HUES48 (cell line): ENCODE results near the gene ODC1.
"Not testable (repeated sequence)": the region's sequence is repeated elsewhere in the genome, so short reads cannot be mapped to it uniquely, and the experiment has no call there.

ENCODE experiments used
- H3K27ac ChIP-seq: one replicate; pipeline ENCODE4 v1.7.0; 2013; ENCODE audit warnings: low read depth, low read length, inconsistent platforms
- H3K27me3 ChIP-seq: 2 replicates; pipeline ENCODE4 v1.6.1; 2013; ENCODE audit warnings: mild to moderate bottlenecking, low read length; ENCODE audit not compliant: control insufficient read depth, insufficient read depth
- H3K36me3 ChIP-seq: 2 replicates; pipeline ENCODE4 v1.6.1; 2013; ENCODE audit warnings: low read length; ENCODE audit not compliant: control insufficient read depth, insufficient read depth
- H3K4me1 ChIP-seq: 2 replicates; pipeline ENCODE4 v1.6.1; 2013; ENCODE audit warnings: mild to moderate bottlenecking, low read length; ENCODE audit not compliant: control insufficient read depth, insufficient read depth
- H3K4me3 ChIP-seq: 2 replicates; pipeline ENCODE4 v1.5.1; 2013; ENCODE audit warnings: mild to moderate bottlenecking, low read depth, low read length
- H3K9ac ChIP-seq: 2 replicates; pipeline ENCODE4 v1.6.1; 2013; ENCODE audit warnings: mild to moderate bottlenecking, low read depth, low read length, moderate library complexity
- H3K9me3 ChIP-seq: 2 replicates; pipeline ENCODE4 v1.6.1; 2013; ENCODE audit warnings: low read length; ENCODE audit not compliant: control insufficient read depth, insufficient read depth

The ODC1 gene

DNA sequence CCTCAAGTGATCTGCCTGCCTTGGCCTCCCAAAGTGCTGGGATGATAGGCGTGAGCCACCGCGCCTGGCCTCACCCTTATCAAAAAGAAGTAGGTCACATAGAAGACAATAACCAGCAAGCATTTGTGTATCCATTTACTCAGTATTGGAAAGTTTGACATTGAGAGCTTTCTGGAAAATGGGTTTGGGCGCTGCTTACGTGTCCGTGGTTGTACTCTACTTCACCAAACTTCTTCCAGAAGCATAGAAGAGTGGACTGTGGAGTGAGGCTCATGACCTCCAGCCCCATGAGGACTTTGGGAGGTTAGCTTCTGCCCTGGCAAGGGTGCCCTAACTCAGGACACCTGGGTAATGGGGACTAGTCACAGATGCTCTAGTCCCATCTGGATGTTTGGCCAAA lies 3.7 kb upstream of the ODC1 start:
- Histone ChIP-seq H3K27ac (no peak overlapping the region), H3K4me3 (no peak overlapping the region), H3K4me1 (peaks cover 10% of the 10 kb centered on the region), H3K36me3 (no peaks in the 10 kb centered on the region), H3K27me3 (peaks cover 23% of the 10 kb centered on the region), H3K9me3 (no peaks in the 10 kb centered on the region), H3K9ac (no peak overlapping the region)

DNA sequence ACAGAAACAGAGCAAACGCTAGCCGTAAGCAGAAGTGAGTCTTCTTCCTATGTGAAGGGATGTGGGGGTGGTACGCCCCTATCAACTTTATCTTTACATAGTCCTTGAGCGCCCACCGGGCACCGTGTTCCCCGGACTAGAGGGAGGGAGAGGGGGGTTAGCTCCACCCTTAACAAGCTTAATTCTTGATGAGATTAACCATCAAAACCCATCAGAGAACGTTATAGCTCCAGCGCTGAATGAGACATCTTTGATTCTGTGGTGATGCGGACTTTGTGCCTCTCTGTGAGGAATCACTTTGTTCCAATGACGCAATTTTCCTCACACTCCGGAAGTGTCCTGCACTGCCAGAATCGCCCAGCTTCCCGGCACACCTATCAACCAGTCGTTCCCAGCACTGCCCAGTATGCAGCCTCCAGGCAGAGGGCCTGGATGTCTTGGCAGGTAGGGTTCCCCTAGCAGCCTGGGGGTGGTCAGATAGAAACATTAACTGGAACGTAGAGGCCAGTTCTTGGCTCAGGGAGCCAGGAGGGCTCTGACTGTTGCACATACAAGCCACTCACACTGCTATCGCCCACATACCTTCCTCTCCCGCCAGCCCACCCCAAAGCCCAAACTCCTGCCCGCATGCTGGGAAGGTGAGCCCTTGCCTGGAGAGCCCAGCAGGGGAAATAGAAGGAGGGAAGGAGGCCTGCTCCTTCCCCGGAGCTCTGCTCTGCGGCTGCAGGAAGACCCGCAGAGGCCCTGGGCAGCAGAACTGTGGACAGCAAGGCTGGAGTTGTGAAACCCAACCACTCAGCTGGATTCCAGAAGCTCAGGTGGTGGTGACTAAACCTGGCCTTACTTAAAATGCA lies 1.9 kb upstream of the ODC1 start:
- Histone ChIP-seq H3K9ac (no peak overlapping the region), H3K9me3 (no peaks in the 10 kb centered on the region), H3K36me3 (no peaks in the 10 kb centered on the region), H3K27me3 (peaks cover 23% of the 10 kb centered on the region), H3K27ac (no peak overlapping the region), H3K4me1 (peaks cover 10% of the 10 kb centered on the region), H3K4me3 (no peak overlapping the region)

DNA sequence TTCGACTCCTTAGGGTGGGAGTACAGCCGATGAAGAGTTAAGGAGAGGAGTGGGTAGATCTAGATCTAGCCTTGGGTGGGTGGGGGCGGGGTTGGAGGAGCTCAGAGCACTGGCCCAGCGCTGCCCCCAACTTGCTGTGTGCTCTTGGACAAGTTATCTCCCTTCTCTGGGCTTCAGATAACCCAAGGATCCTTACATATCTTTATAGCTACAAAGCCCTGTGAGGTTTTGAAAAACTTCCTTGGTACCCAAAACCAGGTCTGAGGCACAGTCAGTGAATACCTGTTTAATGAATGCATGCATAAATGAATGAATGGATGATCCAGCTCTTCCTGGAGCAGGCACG lies 1.3 kb upstream of the ODC1 start:
- peak overlapping the region; percentile 69; the same call in 1 of the 2 replicates for H3K4me3 ChIP-seq
- H3K27me3 ChIP-seq: peaks cover 23% of the 10 kb centered on the region
- no peak overlapping the region for H3K27ac ChIP-seq
- H3K4me1 ChIP-seq: peaks cover 10% of the 10 kb centered on the region
- H3K9ac ChIP-seq: no peak overlapping the region
- H3K9me3 ChIP-seq: no peaks in the 10 kb centered on the region
- H3K36me3 ChIP-seq: peaks cover 5% of the 10 kb centered on the region

DNA sequence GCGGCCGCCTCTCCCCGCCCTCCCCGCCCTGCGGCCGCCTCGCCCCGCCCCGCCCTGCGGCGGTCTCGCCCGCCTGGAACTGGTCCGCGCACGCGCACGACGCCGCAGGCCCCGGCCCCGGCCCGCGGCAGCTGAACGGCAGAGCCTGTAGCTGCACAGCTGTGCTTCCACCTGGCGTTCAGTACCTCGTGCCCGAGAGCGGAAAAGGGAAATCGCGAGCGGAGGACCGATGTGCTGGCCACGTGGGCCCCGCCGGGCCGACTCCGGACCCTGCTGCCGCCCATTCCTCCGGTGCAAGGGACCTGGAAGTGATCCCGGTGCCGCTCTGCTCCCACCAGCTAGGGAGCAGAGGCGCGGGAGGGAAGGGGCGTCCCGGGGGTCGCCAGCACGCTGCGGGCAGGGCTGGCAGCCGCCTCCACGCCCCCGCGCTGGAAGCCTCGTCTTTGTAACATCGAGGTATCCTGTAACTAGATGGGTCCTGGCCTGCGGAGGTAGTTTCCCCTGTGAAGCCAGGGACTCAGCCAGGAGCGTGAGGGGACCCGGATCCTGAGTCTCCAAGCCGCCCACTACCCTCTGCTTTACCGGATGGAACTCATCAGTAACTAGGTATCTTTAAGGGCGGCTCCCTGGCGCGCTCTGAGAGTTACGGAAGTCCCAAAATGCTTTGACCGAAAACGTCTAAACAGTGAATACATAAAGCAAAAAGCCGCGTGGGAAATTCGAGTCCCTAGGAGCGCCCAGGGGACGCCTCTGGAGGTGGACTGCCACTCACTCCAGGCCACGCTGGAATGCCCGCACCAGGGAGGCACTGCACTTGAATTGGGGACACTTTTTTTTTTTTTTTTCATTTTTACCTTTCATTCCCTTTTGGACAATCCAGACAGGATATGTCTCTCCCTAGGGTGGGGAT lies 704 bp upstream of the ODC1 start:
- no peaks in the 10 kb centered on the region for H3K9me3 ChIP-seq
- peaks cover 11% of the 10 kb centered on the region for H3K36me3 ChIP-seq
- peak overlapping the region; percentile 92 for H3K27ac ChIP-seq
- H3K4me1 ChIP-seq: peaks cover 10% of the 10 kb centered on the region
- peak overlapping the region; percentile 82 for H3K9ac ChIP-seq
- H3K4me3 ChIP-seq: peak overlapping the region; percentile 69
- H3K27me3 ChIP-seq: peaks cover 23% of the 10 kb centered on the region

DNA sequence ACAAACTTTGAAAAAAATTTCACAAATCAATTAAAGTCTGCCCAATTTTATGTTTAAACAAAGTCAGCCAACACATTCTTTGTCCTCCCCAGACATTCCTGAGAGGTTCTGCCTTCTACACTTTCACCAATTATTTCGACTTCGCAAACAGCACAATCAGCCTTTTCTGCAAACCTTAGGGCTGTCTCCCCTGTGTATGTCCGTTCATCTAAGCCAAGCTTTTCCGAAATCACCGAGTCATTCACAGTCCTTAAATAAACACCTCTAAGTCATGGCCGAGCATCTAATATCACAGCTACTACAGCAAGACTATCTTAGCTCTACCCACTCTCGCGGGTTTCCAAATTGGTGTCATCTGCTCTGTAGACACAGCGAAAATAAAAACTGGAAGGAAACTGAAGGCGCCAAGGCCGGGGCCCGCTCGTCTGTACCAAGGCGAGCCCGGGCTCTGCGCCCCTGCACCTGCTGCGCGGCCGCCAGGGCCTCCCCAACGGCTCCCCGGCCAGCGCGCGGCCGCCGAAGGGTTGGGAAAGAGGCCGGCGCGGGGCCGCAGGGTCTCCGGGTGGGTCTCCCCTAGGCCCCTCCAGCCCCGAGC lies 730 bp downstream of the ODC1 start:
- Histone ChIP-seq H3K4me3 (peak overlapping the region; percentile 63), H3K9me3 (no peaks in the 10 kb centered on the region), H3K27ac (peak overlapping the region; percentile 87), H3K9ac (peak overlapping the region; percentile 83), H3K4me1 (peaks cover 10% of the 10 kb centered on the region), H3K27me3 (peaks cover 23% of the 10 kb centered on the region), H3K36me3 (peaks cover 24% of the 10 kb centered on the region)

DNA sequence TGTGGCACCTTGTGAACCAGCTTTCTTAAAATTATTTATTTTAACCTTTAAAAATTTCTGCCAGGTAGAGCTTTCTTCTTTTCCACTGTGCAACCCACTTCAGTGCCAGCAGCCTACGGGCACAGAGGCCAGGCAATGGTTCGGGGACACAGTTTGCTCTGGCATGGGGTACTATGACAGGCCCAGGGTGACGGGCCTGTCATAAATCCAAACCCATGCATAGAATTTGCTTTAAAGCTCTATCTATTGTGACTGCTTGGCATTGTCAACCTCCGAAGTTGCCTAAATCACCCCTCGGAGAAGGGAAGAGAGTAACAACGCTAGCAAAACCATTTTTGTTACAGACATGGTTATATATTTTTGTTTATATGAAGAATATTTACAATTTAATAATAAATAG lies 1.5 kb downstream of the ODC1 start:
- Histone ChIP-seq H3K27ac (no peak overlapping the region), H3K27me3 (peaks cover 23% of the 10 kb centered on the region), H3K4me1 (peaks cover 10% of the 10 kb centered on the region), H3K9ac (peak overlapping the region; percentile 83; the same call in 1 of the 2 replicates), H3K36me3 (peaks cover 32% of the 10 kb centered on the region), H3K4me3 (peak overlapping the region; percentile 63), H3K9me3 (no peaks in the 10 kb centered on the region)

DNA sequence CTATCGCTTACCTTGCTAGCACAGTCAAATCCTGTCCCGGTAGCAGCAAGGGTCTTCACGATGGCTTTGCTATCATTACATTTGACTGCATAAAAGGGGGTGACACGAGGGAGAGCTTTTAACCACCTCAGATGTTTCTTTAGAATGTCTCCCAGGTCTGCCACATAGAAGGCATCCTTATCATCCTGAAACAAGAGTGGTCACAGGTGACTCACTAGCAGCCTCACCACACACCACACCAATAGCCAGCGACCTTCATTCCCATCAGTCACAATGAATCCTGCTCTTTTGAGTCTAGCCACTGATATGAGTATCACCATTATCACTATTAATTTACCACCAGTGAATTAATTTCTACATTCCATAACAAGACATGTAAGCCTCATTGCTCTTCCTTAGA lies 3.7 kb downstream of the ODC1 start:
- H3K9ac ChIP-seq: no peak overlapping the region
- H3K36me3 ChIP-seq: peaks cover 53% of the 10 kb centered on the region
- H3K27ac ChIP-seq: no peak overlapping the region
- H3K27me3 ChIP-seq: peaks cover 18% of the 10 kb centered on the region
- no peaks in the 10 kb centered on the region for H3K9me3 ChIP-seq
- H3K4me3 ChIP-seq: no peak overlapping the region
- H3K4me1 ChIP-seq: no peaks in the 10 kb centered on the region

DNA sequence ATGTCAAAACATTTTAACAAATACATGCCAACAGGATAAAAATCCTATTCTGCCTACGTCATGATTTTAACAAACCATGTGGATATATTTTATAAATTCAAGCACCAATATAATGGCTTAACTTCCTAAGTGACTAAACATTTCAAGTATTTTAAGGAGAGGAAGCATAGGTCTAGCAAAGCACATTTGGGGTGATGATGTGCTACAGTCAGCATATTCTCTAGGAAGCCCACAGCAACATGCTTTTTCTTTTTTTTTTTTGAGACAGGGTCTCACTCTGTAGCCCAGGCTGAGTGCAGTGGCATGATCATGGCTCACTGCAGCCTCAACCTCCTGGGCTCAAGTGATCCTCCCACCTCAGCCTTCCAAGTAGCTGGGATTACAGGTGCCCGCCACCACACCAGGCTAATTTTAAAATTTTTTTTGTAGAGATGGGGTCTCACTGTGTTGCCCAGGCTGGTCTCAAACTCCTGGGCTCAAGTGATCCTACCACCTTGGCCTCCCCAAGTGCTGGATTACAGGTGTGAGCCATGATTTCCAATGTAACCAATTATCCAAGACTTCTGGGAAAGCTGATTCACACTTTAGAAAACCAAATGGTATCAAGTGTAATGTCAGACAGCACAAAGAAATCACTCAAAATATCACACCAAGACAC lies 5.5 kb downstream of the ODC1 start:
- not testable (repeated sequence) for H3K27me3 ChIP-seq, H3K4me3 ChIP-seq, H3K4me1 ChIP-seq, H3K9ac ChIP-seq, H3K27ac ChIP-seq, H3K9me3 ChIP-seq
- peaks cover 56% of the 10 kb centered on the region for H3K36me3 ChIP-seq

DNA sequence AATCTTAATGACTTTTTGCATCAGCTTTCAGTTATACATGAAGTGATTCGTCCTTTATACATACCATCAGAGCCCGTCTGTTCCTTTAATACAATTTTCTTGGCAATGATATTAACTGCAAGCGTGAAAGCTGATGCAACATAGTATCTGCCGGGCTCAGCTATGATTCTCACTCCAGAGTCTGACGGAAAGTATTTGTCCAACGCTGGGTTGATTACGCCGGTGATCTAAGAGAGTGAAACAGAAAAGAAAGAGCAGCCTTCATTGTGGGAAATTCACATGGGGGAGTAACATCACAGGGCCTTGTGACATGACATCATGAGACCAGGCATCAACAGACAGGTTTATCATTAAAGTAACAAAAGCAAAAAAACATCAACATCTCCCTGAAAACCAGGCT lies 6.2 kb downstream of the ODC1 start:
- H3K9ac ChIP-seq: no peak overlapping the region
- H3K27ac ChIP-seq: no peak overlapping the region
- no peaks in the 10 kb centered on the region for H3K4me1 ChIP-seq
- H3K9me3 ChIP-seq: no peaks in the 10 kb centered on the region
- no peak overlapping the region for H3K4me3 ChIP-seq
- H3K36me3 ChIP-seq: peaks cover 56% of the 10 kb centered on the region
- H3K27me3 ChIP-seq: peaks cover 2% of the 10 kb centered on the region; the same call in 1 of the 2 replicates

DNA sequence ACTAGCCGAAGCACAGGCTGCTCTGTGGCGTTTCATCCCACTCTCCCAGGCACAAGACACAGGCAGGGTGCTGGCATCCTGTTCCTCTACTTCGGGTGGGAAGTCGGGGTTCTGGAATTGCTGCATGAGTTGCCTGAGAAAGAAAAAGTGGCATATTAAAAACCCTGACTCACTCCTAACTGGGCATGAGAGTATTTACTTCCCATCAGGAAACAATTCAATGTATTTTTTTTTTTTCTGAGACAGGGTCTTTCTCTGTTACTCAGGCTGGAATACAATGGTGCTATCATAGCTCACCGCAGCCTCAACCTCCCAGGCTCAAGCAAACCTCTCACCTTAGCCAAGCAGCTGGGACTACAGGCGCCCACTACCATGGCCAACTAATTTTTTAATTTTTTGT lies 7.4 kb downstream of the ODC1 start:
- Histone ChIP-seq H3K27ac (no peak overlapping the region), H3K4me1 (no peaks in the 10 kb centered on the region), H3K27me3 (no peaks in the 10 kb centered on the region), H3K9me3 (no peaks in the 10 kb centered on the region), H3K9ac (no peak overlapping the region), H3K36me3 (peaks cover 56% of the 10 kb centered on the region), H3K4me3 (no peak overlapping the region)
